ENCODE data around the gene TMEM150A. TPM values are rescaled to one million over a fixed set of nuclear protein-coding genes. Genes with fewer than 3 reads are reported as not detected.
"Not testable (repeated sequence)": the region's sequence is repeated elsewhere in the genome, so short reads cannot be mapped to it uniquely, and the experiment has no call there.

TMEM150A gene
- 11.4 TPM for total RNA-seq
- long read RNA-seq, partial matches to known transcripts: 6 of 23 reads
- long read RNA-seq, other reads (novel, unspliced or antisense): 10 of 23 reads

GRCh38 chr2:85602476-85603234, at the start of gene TMEM150A:
Gene TMEM150A (minus strand): TSS chr2:85602698. CDS start chr2:85601948, 750 bp downstream.
- DNase-seq (ENCODE audit: low spot score): peak; percentile 95
- intact Hi-C loops (cut with DNase I): loop anchor here (5.0 kb wide), 1 partner anchor 40 kb away; the partner anchor contains the start of gene GGCX

GRCh38 chr2:85652056-85652455, 49.6 kb upstream of the TMEM150A start:
- DNase-seq (ENCODE audit: low spot score): no peak
- intact Hi-C loops (cut with DNase I): no loop called here

GRCh38 chr2:85651097-85651496, 48.6 kb upstream of the TMEM150A start:
- intact Hi-C loops (cut with DNase I): no loop called here
- DNase-seq (ENCODE audit: low spot score): no peak

- no peak for DNase-seq (ENCODE audit: low spot score)
- intact Hi-C loops (cut with DNase I): no loop called here
Measured at GRCh38 chr2:85650456-85650855, 48.0 kb upstream of the TMEM150A start.

- no peak for DNase-seq (ENCODE audit: low spot score)
- intact Hi-C loops (cut with DNase I): loop anchor here (5.0 kb wide), 1 partner anchor 58 kb away; no protein-coding TSS in a partner anchor
Measured at GRCh38 chr2:85649201-85650190, 47.0 kb upstream of the TMEM150A start.

- DNase-seq (ENCODE audit: low spot score): no peak
- intact Hi-C loops (cut with DNase I): loop anchor here (5.0 kb wide), 1 partner anchor 59 kb away; no protein-coding TSS in a partner anchor
Measured at GRCh38 chr2:85648619-85649018, 46.1 kb upstream of the TMEM150A start.

GRCh38 chr2:85647823-85648526, 45.5 kb upstream of the TMEM150A start:
- no peak for DNase-seq (ENCODE audit: low spot score)
- intact Hi-C loops (cut with DNase I): loop anchor here (5.0 kb wide), 1 partner anchor 59 kb away; no protein-coding TSS in a partner anchor

GRCh38 chr2:85646166-85646565, 43.7 kb upstream of the TMEM150A start:
- no peak for DNase-seq (ENCODE audit: low spot score)
- intact Hi-C loops (cut with DNase I): loop anchor here (5.0 kb wide), 1 partner anchor 61 kb away; no protein-coding TSS in a partner anchor

- DNase-seq (ENCODE audit: low spot score): peak; percentile 29
- intact Hi-C loops (cut with DNase I): loop anchor here (5.0 kb wide), 1 partner anchor 62 kb away; no protein-coding TSS in a partner anchor
Measured at GRCh38 chr2:85644909-85645308, 42.4 kb upstream of the TMEM150A start.

GRCh38 chr2:85642725-85643124, 40.2 kb upstream of the TMEM150A start:
- peak; percentile 6 for DNase-seq (ENCODE audit: low spot score)
- intact Hi-C loops (cut with DNase I): no loop called here

- intact Hi-C loops (cut with DNase I): loop anchor here (2.0 kb wide), 1 partner anchor 179 kb away; no protein-coding TSS in a partner anchor
- peak; percentile 14 for DNase-seq (ENCODE audit: low spot score)
Measured at GRCh38 chr2:85635636-85636035, 33.1 kb upstream of the TMEM150A start.

- peak; percentile 22 for DNase-seq (ENCODE audit: low spot score)
- intact Hi-C loops (cut with DNase I): no loop called here
Measured at GRCh38 chr2:85635011-85635410, 32.5 kb upstream of the TMEM150A start.

- intact Hi-C loops (cut with DNase I): no loop called here
- DNase-seq (ENCODE audit: low spot score): no peak
Measured at GRCh38 chr2:85631316-85631715, 28.8 kb upstream of the TMEM150A start.

GRCh38 chr2:85628658-85629057, 26.2 kb upstream of the TMEM150A start:
- intact Hi-C loops (cut with DNase I): no loop called here
- DNase-seq (ENCODE audit: low spot score): no peak

GRCh38 chr2:85623991-85624390, 21.5 kb upstream of the TMEM150A start:
- intact Hi-C loops (cut with DNase I): no loop called here
- no peak for DNase-seq (ENCODE audit: low spot score)

- intact Hi-C loops (cut with DNase I): no loop called here
- DNase-seq (ENCODE audit: low spot score): peak; percentile 9
Measured at GRCh38 chr2:85621338-85621737, 18.8 kb upstream of the TMEM150A start.

GRCh38 chr2:85619617-85620016, 17.1 kb upstream of the TMEM150A start:
- intact Hi-C loops (cut with DNase I): no loop called here
- peak; percentile 1 for DNase-seq (ENCODE audit: low spot score)

GRCh38 chr2:85617723-85618122, 15.2 kb upstream of the TMEM150A start:
- intact Hi-C loops (cut with DNase I); DNase-seq (ENCODE audit: low spot score): not testable (repeated sequence)

- no peak for DNase-seq (ENCODE audit: low spot score)
- intact Hi-C loops (cut with DNase I): no loop called here
Measured at GRCh38 chr2:85615413-85615728, 12.9 kb upstream of the TMEM150A start.

Measured in cardiac septum (tissue), 1 donor.